HG02885 (cell line): Measurements from ENCODE around the gene U2AF1L4.
"Not testable (repeated sequence)": the region's sequence is repeated elsewhere in the genome, so short reads cannot be mapped to it uniquely, and the experiment has no call there.

ENCODE experiments used
- ATAC-seq: cut with Tn5 transposase; IDR thresholded peaks from one replicate; pipeline ENCODE4 v1.9.1; 2021; ENCODE audit warnings: mild to moderate bottlenecking; ENCODE audit not compliant: unreplicated experiment, poor library complexity

The U2AF1L4 gene

DNA sequence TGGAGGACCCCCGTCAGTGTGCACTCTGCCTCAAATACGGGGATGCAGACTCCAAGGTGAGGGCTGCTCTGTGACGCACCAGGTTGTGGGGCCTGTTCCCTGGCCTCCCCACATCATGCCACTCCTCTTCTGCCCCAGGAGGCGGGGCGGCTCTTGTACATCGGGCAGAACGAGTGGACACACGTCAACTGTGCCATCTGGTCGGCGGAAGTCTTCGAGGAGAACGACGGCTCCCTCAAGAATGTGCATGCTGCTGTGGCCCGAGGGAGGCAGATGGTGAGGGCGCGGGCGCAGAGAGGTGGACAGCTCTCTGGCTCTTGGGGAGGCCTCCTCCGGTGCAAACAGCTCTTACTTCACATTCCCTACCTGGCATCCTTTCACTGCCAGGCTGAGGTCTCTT is 16.2 kb downstream of the U2AF1L4 start:
- ATAC-seq: no peak

GRCh38 chr19:35727956-35728706 is 17.1 kb downstream of the U2AF1L4 start:
- ATAC-seq: no peak

DNA sequence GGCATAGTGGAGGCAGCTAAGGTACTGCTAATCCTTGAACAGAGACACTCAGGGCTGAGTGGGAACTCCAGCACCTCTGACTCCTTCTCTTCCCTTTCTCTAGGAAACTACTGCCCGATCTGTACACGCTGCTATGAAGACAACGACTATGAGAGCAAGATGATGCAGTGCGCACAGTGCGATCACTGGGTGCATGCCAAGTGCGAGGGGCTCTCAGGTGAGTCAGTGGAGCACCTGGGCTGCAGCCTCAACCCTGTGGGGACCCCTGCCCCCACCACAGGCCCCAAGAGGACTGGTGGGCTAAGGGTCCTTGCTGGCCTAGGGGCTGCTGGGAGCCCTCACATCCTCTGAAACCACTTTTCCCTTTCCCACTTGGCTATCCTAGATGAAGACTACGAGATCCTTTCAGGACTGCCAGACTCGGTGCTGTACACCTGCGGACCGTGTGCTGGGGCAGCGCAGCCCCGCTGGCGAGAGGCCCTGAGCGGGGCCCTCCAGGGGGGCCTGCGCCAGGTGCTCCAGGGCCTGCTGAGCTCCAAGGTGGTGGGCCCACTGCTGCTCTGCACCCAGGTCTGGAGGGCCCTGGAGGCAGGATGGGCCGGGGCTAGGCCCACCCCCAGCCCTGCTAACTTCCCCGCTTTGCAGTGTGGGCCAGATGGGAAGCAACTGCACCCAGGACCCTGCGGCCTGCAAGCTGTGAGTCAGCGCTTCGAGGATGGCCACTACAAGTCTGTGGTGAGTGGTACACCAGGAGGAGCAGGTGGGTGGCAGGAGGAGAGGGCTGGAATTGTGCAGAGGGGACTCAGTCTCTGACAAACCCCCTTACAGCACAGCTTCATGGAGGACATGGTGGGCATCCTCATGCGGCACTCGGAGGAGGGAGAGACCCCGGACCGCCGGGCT is 17.9 kb downstream of the U2AF1L4 start:
- no peak for ATAC-seq

- no peak for ATAC-seq
These were observed 19.9 kb downstream of the U2AF1L4 start for GRCh38 chr19:35725216-35725861.

- ATAC-seq: no peak
These were observed 20.7 kb downstream of the U2AF1L4 start for GRCh38 chr19:35724560-35724959.

- not testable (repeated sequence) for ATAC-seq
These were observed 21.1 kb downstream of the U2AF1L4 start for GRCh38 chr19:35724132-35724531.

GRCh38 chr19:35723671-35724070 is 21.5 kb downstream of the U2AF1L4 start:
- no peak for ATAC-seq

- no peak for ATAC-seq
These were observed 22.3 kb downstream of the U2AF1L4 start for GRCh38 chr19:35722897-35723296.

- no peak for ATAC-seq
These were observed 22.8 kb downstream of the U2AF1L4 start for GRCh38 chr19:35722461-35722860.

DNA sequence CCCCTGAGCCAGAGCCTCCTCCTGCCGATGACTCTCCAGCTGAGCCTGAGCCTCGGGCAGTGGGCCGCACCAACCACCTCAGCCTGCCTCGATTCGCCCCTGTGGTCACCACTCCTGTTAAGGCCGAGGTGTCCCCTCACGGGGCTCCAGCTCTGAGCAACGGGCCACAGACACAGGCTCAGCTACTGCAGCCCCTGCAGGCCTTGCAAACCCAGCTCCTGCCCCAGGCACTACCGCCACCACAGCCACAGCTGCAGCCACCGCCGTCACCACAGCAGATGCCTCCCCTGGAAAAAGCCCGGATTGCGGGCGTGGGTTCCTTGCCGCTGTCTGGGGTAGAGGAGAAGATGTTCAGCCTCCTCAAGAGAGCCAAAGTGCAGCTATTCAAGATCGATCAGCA is 23.8 kb downstream of the U2AF1L4 start:
- no peak for ATAC-seq

GRCh38 chr19:35720648-35721047 is 24.6 kb downstream of the U2AF1L4 start:
- no peak for ATAC-seq

DNA sequence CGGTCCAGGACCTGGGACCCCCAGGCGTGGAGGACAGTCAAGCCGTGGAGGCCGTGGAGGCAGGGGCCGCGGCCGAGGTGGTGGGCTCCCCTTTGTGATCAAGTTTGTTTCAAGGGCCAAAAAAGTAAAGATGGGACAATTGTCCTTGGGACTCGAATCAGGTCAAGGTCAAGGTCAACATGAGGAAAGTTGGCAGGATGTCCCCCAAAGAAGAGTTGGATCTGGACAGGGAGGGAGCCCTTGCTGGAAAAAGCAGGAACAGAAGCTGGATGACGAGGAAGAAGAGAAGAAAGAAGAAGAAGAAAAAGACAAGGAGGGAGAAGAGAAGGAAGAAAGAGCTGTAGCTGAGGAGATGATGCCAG is 25.1 kb downstream of the U2AF1L4 start:
- no peak for ATAC-seq

DNA sequence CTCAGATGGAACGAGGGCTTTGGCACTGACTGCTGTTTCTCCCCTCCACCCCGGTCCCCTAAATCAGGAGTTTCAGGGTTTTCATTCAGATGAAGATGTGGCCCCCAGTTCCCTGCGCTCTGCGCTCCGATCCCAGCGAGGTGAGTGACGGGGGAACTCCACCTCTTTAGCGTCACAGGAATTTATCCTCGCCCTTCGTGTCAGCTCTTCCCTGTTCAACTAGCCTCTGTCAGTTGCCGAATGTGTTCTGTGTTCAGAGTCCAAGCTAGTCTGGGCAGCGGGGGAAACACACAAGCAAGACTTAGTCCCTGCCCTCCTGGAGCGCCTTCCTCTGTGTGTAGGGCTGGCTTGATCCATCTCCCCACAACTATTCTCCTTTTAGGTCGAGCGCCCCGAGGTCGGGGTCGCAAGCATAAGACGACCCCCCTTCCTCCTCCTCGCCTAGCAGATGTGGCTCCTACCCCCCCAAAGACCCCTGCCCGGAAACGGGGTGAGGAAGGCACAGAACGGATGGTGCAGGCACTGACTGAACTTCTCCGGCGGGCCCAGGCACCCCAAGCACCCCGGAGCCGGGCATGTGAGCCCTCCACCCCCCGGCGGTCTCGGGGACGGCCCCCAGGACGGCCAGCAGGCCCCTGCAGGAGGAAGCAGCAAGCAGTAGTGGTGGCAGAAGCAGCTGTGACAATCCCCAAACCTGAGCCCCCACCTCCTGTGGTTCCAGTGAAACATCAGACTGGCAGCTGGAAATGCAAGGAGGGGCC is 25.6 kb downstream of the U2AF1L4 start:
- no peak for ATAC-seq

GRCh38 chr19:35718345-35719041 is 26.7 kb downstream of the U2AF1L4 start:
- peak; percentile 8 for ATAC-seq

DNA sequence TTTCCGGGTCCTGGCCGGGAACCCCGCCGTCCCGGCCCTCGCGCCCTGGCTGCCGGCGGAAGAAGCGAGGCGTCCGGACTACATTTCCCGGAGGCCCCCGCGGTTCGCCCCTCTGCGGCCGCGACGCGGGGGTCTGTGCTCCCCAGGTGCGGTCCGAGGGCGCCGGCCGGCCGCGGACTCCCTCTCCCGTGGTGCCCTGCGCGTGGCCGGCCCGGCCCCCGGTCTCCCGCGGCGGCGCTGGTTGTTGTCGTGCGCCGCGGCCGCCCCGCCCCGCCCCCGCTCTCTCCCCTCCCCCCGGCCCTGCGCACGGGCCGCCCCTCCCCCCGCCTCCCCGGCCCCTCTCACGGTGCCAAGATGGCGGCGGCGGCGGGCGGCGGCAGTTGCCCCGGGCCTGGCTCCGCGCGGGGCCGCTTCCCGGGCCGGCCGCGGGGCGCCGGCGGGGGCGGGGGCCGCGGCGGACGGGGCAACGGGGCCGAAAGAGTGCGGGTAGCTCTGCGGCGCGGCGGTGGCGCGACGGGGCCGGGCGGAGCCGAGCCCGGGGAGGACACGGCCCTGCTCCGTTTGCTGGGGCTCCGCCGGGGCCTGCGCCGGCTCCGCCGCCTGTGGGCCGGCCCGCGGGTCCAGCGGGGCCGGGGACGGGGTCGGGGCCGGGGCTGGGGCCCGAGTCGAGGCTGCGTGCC is 27.4 kb downstream of the U2AF1L4 start, which contains the start of gene KMT2B:
Gene KMT2B (plus strand): TSS at position 339 of the 680 bp plus-strand sequence. CDS start 16 bp downstream, at position 355.
- ATAC-seq: peak; percentile 58

DNA sequence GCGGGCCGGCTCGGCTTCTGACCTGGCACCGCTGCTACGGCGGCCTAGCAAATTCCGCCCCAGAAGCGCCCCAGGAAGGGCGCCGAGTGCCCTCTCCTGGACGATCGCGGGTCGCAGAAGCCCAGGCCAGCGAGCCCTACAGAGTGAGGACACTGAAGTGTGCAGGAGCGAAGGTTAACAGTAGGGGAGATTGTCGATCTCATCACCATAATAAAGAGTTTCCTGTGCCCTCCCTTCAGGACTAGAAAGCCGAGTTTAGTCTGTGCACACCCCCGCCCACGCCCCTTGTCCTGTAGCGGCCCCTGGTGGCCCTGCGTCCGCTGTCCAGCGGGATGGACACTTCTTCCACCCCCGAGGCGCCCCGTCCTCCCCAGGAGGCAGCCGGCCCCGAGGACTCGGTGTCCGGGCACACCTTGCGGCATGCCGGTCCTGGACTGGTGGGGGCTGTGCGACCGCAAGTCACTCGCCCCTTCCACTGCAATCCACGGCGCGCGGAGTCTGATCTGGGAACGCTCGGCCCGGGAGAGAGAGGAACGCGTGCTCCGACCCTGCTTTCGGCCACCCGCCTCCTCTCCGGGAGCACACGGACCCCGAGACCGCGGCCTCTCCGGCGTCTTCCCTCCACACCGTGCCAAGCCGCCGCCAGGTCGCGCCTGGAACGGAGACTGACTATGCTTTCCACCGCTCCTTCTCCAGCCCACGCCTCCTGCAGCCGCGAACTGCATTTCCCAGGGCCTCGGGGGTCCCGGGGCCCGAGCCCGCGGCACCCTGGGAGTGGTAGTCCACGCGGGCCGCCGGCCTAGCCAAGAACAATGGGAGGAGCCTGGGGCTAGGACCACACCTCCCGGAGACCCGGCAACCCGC is 28.2 kb downstream of the U2AF1L4 start:
- ATAC-seq: peak; percentile 66

- peak; percentile 5 for ATAC-seq
These were observed 29.0 kb downstream of the U2AF1L4 start for GRCh38 chr19:35715981-35716800.
